ENCODE measurements around the gene RNF41.

The RNF41 gene

GRCh38 chr12:56242986-56243385, 21.3 kb upstream of the RNF41 start:
- no peak for DNase-seq

- DNase-seq: no peak
Observed at GRCh38 chr12:56241424-56242303, 19.9 kb upstream of the RNF41 start.

- no peak for DNase-seq
Observed at GRCh38 chr12:56237552-56237951, 15.8 kb upstream of the RNF41 start.

- no peak for DNase-seq
Observed at GRCh38 chr12:56236985-56237384, 15.3 kb upstream of the RNF41 start.

- DNase-seq: no peak
Observed at GRCh38 chr12:56236091-56236490, 14.4 kb upstream of the RNF41 start.

GRCh38 chr12:56234746-56235436, 13.2 kb upstream of the RNF41 start:
- DNase-seq: no peak

GRCh38 chr12:56231184-56231582, 9.5 kb upstream of the RNF41 start:
- no peak for DNase-seq

GRCh38 chr12:56230432-56231183, 8.9 kb upstream of the RNF41 start:
- no peak for DNase-seq

GRCh38 chr12:56229916-56230431, 8.3 kb upstream of the RNF41 start, which contains the start of gene SLC39A5:
SLC39A5 (plus strand) TSS chr12:56230051; CDS start chr12:56231275, 1,224 bp downstream.
- DNase-seq: no peak

GRCh38 chr12:56229082-56229481, 7.4 kb upstream of the RNF41 start:
- DNase-seq: no peak

GRCh38 chr12:56224954-56225353, 3.2 kb upstream of the RNF41 start:
- no peak for DNase-seq

- DNase-seq: peak; percentile 97
Observed at GRCh38 chr12:56224102-56224701, 2.5 kb upstream of the RNF41 start, which contains the start of gene NABP2. NABP2 (plus strand) TSS chr12:56224342; CDS start chr12:56224857, 515 bp downstream.

GRCh38 chr12:56223571-56224101, 1.9 kb upstream of the RNF41 start:
- no peak for DNase-seq

GRCh38 chr12:56222531-56222895, 791 bp upstream of the RNF41 start:
- DNase-seq: no peak

GRCh38 chr12:56221232-56221756, 428 bp downstream of the RNF41 start:
- no peak for DNase-seq

- DNase-seq: no peak
Observed at GRCh38 chr12:56220611-56221231, 1.0 kb downstream of the RNF41 start.

- no peak for DNase-seq
Observed at GRCh38 chr12:56219840-56220239, 1.9 kb downstream of the RNF41 start.

GRCh38 chr12:56216461-56216860, 5.3 kb downstream of the RNF41 start:
- no peak for DNase-seq

GRCh38 chr12:56213878-56214277, 7.8 kb downstream of the RNF41 start:
- no peak for DNase-seq

- no peak for DNase-seq
Observed at GRCh38 chr12:56212361-56212760, 9.4 kb downstream of the RNF41 start.

GRCh38 chr12:56208006-56208405, 13.7 kb downstream of the RNF41 start:
- DNase-seq: no peak

Measured in NCI-H2081 (cell line).